GM12872 (cell line): Measurements from ENCODE around the gene C12orf57.

Source experiments
- CTCF ChIP-seq: IDR thresholded peaks from 3 replicates; pipeline ENCODE4 v1.5.1; 2011; ENCODE audit warnings: low read depth, mild to moderate bottlenecking, low read length, moderate library complexity; ENCODE audit not compliant: insufficient read depth

Gene C12orf57

GRCh38 chr12:6959058-6959804, 15.4 kb downstream of the C12orf57 start:
- TF ChIP-seq CTCF, result no peak

- TF ChIP-seq CTCF, result no peak
Measured at GRCh38 chr12:6959805-6960592, 16.2 kb downstream of the C12orf57 start.

GRCh38 chr12:6960593-6961277, 16.9 kb downstream of the C12orf57 start:
- TF ChIP-seq CTCF, result peak; percentile 71

GRCh38 chr12:6961278-6961694, 17.5 kb downstream of the C12orf57 start:
- TF ChIP-seq CTCF, result no peak

GRCh38 chr12:6961695-6962284, 18.0 kb downstream of the C12orf57 start:
- TF ChIP-seq CTCF, result peak; percentile 56; the same call in 2 of the 3 replicates

GRCh38 chr12:6962285-6963015, 18.6 kb downstream of the C12orf57 start:
- TF ChIP-seq CTCF, result no peak
